ENCODE measurements around the gene RIOK3. TPM values are rescaled to one million over a fixed set of nuclear protein-coding genes. Genes with fewer than 3 reads are reported as not detected.

Gene RIOK3
- total RNA-seq, 1 experiment from 2014 or later, result 41.4 TPM

- TF ChIP-seq EZH2 (IDR thresholded peaks at IDR 0.05; ENCODE audit: low read length, unreplicated experiment), result no peak
- no peak for TF ChIP-seq EZH2phosphoT487 (IDR thresholded peaks at IDR 0.05; ENCODE audit: borderline replicate concordance, low read length)
- no peak for TF ChIP-seq CTCF (conservative IDR thresholded peaks at IDR 0.05; ENCODE audit: low read depth, low read length)
- H3K4me1 ChIP-seq (ENCODE audit: insufficient read depth, low read length), result peaks cover 19% of the 10 kb centered on the region
- intact Hi-C loops (cut with micrococcal nuclease), result loop anchor here (2.0 kb wide), 3 partner anchors 15 to 35 kb away; no protein-coding TSS in a partner anchor
- H3K9me2 ChIP-seq (replicated peaks; ENCODE audit: low read length), result no peaks in the 10 kb centered on the region
- ChIA-PET POLR2A (ENCODE audit: unreplicated experiment) (interaction anchor here (0.6 to 1.3 kb wide), 6 partner anchors 28 to 422 kb away, joined by 3 to 12 read pairs (median 4); no protein-coding TSS in a partner anchor), CTCF (no interaction called here)
- H3K36me3 ChIP-seq (ENCODE audit: low read depth, low read length), result peaks cover 3% of the 10 kb centered on the region; the same call in 1 of the 2 replicates
- peak overlapping the region; percentile 83 for H2AFZ ChIP-seq (ENCODE audit: low read length)
- ATAC-seq (peak; percentile 58), DNase-seq (peak; percentile 65)
- TSS peak; percentile 55 for BruUV-seq (replicated peaks)
- peaks cover 56% of the 10 kb centered on the region for H3K79me2 ChIP-seq (ENCODE audit: low read length)
- peak overlapping the region; percentile 90 for H3K27ac ChIP-seq (ENCODE audit: low read length)
- H3K9me3 ChIP-seq (ENCODE audit: low read length), result no peaks in the 10 kb centered on the region
- peaks cover 37% of the 10 kb centered on the region for H4K20me1 ChIP-seq (ENCODE audit: low read length)
- peak overlapping the region; percentile 96 for H3K9ac ChIP-seq (ENCODE audit: low read length)
- no peaks in the 10 kb centered on the region for H3K27me3 ChIP-seq (ENCODE audit: low read length)
- no peaks in the 10 kb centered on the region for H3F3A ChIP-seq (ENCODE audit: low read length, unreplicated experiment)
- peak overlapping the region; percentile 93 for H3K4me2 ChIP-seq (ENCODE audit: low read length)
- peak overlapping the region; percentile 99 for H3K4me3 ChIP-seq (ENCODE audit: low read length)
These were observed 582 bp downstream of the RIOK3 start for GRCh38 chr18:23453680-23454058.

- Histone ChIP-seq H3K27ac (ENCODE audit: low read length) (no peak overlapping the region), H3K79me2 (ENCODE audit: low read length) (peaks cover 87% of the 10 kb centered on the region), H3K9ac (ENCODE audit: low read length) (no peak overlapping the region), H3K4me2 (ENCODE audit: low read length) (0 out of 2 replicates have a peak overlapping the region, but pooled peaks have one; percentile 7), H2AFZ (ENCODE audit: low read length) (no peak overlapping the region), H3K36me3 (ENCODE audit: low read depth, low read length) (peaks cover 3% of the 10 kb centered on the region; the same call in 1 of the 2 replicates), H3K27me3 (ENCODE audit: low read length) (no peaks in the 10 kb centered on the region), H3K4me3 (ENCODE audit: low read length) (no peak overlapping the region), H4K20me1 (ENCODE audit: low read length) (peaks cover 64% of the 10 kb centered on the region), H3F3A (ENCODE audit: low read length, unreplicated experiment) (no peaks in the 10 kb centered on the region), H3K4me1 (ENCODE audit: insufficient read depth, low read length) (peaks cover 19% of the 10 kb centered on the region), H3K9me2 (replicated peaks; ENCODE audit: low read length) (no peaks in the 10 kb centered on the region), H3K9me3 (ENCODE audit: low read length) (no peaks in the 10 kb centered on the region)
- TF ChIP-seq EZH2phosphoT487 (IDR thresholded peaks at IDR 0.05; ENCODE audit: borderline replicate concordance, low read length) (no peak), EZH2 (IDR thresholded peaks at IDR 0.05; ENCODE audit: low read length, unreplicated experiment) (no peak), CTCF (conservative IDR thresholded peaks at IDR 0.05; ENCODE audit: low read depth, low read length) (no peak)
- no TSS peak for BruUV-seq (replicated peaks)
- no peak for ATAC-seq
- intact Hi-C loops (cut with micrococcal nuclease), result no loop called here
- ChIA-PET POLR2A (ENCODE audit: unreplicated experiment) (no interaction called here), CTCF (no interaction called here)
- no peak for DNase-seq
These were observed 3.7 kb downstream of the RIOK3 start for GRCh38 chr18:23456835-23457234.

- no peak overlapping the region for H3K4me2 ChIP-seq (ENCODE audit: low read length)
- H3K9ac ChIP-seq (ENCODE audit: low read length), result no peak overlapping the region
- no peak overlapping the region for H3K27ac ChIP-seq (ENCODE audit: low read length)
- CTCF ChIA-PET, result no interaction called here
- no peak overlapping the region for H2AFZ ChIP-seq (ENCODE audit: low read length)
- intact Hi-C loops (cut with micrococcal nuclease), result no loop called here
- peaks cover 11% of the 10 kb centered on the region for H3K4me1 ChIP-seq (ENCODE audit: insufficient read depth, low read length)
- no peak overlapping the region for H3K4me3 ChIP-seq (ENCODE audit: low read length)
- peaks cover 17% of the 10 kb centered on the region for H3K36me3 ChIP-seq (ENCODE audit: low read depth, low read length)
- DNase-seq (no peak), ATAC-seq (no peak)
- no TSS peak for BruUV-seq (replicated peaks)
- peaks cover 67% of the 10 kb centered on the region for H4K20me1 ChIP-seq (ENCODE audit: low read length)
- TF ChIP-seq CTCF (conservative IDR thresholded peaks at IDR 0.05; ENCODE audit: low read depth, low read length), result no peak
- no peak for TF ChIP-seq EZH2 (IDR thresholded peaks at IDR 0.05; ENCODE audit: low read length, unreplicated experiment)
- TF ChIP-seq EZH2phosphoT487 (IDR thresholded peaks at IDR 0.05; ENCODE audit: borderline replicate concordance, low read length), result no peak
- no peaks in the 10 kb centered on the region for H3K9me3 ChIP-seq (ENCODE audit: low read length)
- no peaks in the 10 kb centered on the region for H3K9me2 ChIP-seq (replicated peaks; ENCODE audit: low read length)
- POLR2A ChIA-PET (ENCODE audit: unreplicated experiment), result no interaction called here
- peaks cover 84% of the 10 kb centered on the region for H3K79me2 ChIP-seq (ENCODE audit: low read length)
- H3F3A ChIP-seq (ENCODE audit: low read length, unreplicated experiment), result no peaks in the 10 kb centered on the region
- H3K27me3 ChIP-seq (ENCODE audit: low read length), result no peaks in the 10 kb centered on the region
These were observed 5.9 kb downstream of the RIOK3 start for GRCh38 chr18:23458830-23459529.
